H9 (cell line): ENCODE results near the gene IFNA21. TPM values are rescaled to one million over a fixed set of nuclear protein-coding genes. Genes with fewer than 3 reads are reported as not detected.

ENCODE experiments used
- DNase-seq: peaks from one replicate; pipeline ENCODE4 v3.0.0-alpha.2; 2017
- H2AFZ ChIP-seq: one replicate; pipeline ENCODE4 v1.6.1; 2013; ENCODE audit warnings: mild to moderate bottlenecking, low read length, control low read depth, moderate library complexity
- H2AK5ac ChIP-seq: 2 replicates; pipeline ENCODE4 v1.6.1; 2013; ENCODE audit warnings: low read length, control low read depth, mixed read lengths; ENCODE audit not compliant: insufficient read length
- H2BK120ac ChIP-seq: one replicate; pipeline ENCODE4 v1.6.1; 2013; ENCODE audit warnings: low read depth, mild to moderate bottlenecking, low read length, control low read depth, inconsistent platforms; ENCODE audit not compliant: poor library complexity, severe bottlenecking
- H2BK12ac ChIP-seq: 2 replicates; pipeline ENCODE4 v1.6.1; 2013; ENCODE audit warnings: low read length, control low read depth, mixed read lengths, low read depth; ENCODE audit not compliant: insufficient read length
- H2BK15ac ChIP-seq: 2 replicates; pipeline ENCODE4 v1.6.1; 2013; ENCODE audit warnings: low read depth, low read length, control low read depth
- H2BK20ac ChIP-seq: one replicate; pipeline ENCODE4 v1.6.1; 2013; ENCODE audit warnings: low read depth, mild to moderate bottlenecking, low read length, control low read depth, inconsistent platforms; ENCODE audit not compliant: poor library complexity, severe bottlenecking
- H2BK5ac ChIP-seq: 2 replicates; pipeline ENCODE4 v1.6.1; 2013; ENCODE audit warnings: low read length, control low read depth, mixed read lengths; ENCODE audit not compliant: insufficient read length
- H3K14ac ChIP-seq: 2 replicates; pipeline ENCODE4 v1.6.1; 2013; ENCODE audit warnings: low read length, control low read depth; ENCODE audit not compliant: insufficient read depth
- H3K18ac ChIP-seq: 2 replicates; pipeline ENCODE4 v1.6.1; 2013; ENCODE audit warnings: low read depth, mild to moderate bottlenecking, mixed read lengths, low read length, control low read depth; ENCODE audit not compliant: insufficient read length
- H3K23ac ChIP-seq: 2 replicates; pipeline ENCODE4 v1.6.1; 2013; ENCODE audit warnings: low read length, control low read depth, mixed read lengths, low read depth; ENCODE audit not compliant: insufficient read length
- H3K23me2 ChIP-seq: 2 replicates; pipeline ENCODE4 v1.6.1; 2013; ENCODE audit warnings: low read depth, mild to moderate bottlenecking, mixed read lengths, low read length, control low read depth; ENCODE audit not compliant: insufficient read length, poor library complexity, severe bottlenecking
- H3K27ac ChIP-seq: 2 replicates; pipeline ENCODE4 v1.5.1; 2013; ENCODE audit warnings: low read length, control low read depth, mixed read lengths, low read depth; ENCODE audit not compliant: insufficient read length
- H3K27me3 ChIP-seq: 2 replicates; pipeline ENCODE4 v1.6.1; 2013; ENCODE audit warnings: low read length, control low read depth, inconsistent platforms; ENCODE audit not compliant: insufficient read depth
- H3K4ac ChIP-seq: 2 replicates; pipeline ENCODE4 v1.6.1; 2013; ENCODE audit warnings: low read depth, mild to moderate bottlenecking, control low read depth, inconsistent platforms, low read length, moderate library complexity
- H3K4me1 ChIP-seq: 2 replicates; pipeline ENCODE4 v1.6.1; 2013; ENCODE audit warnings: low read length, control low read depth, inconsistent platforms; ENCODE audit not compliant: insufficient read depth
- H3K4me2 ChIP-seq: 2 replicates; pipeline ENCODE4 v1.6.1; 2013; ENCODE audit warnings: low read length, control low read depth, mixed read lengths; ENCODE audit not compliant: insufficient read length, insufficient read depth
- H3K56ac ChIP-seq: 2 replicates; pipeline ENCODE4 v1.6.1; 2013; ENCODE audit warnings: low read depth, mild to moderate bottlenecking, mixed read lengths, low read length, control low read depth; ENCODE audit not compliant: insufficient read length
- H3K79me1 ChIP-seq: 2 replicates; pipeline ENCODE4 v1.6.1; 2013; ENCODE audit warnings: low read depth, mild to moderate bottlenecking, moderate library complexity, low read length, control low read depth, inconsistent platforms; ENCODE audit not compliant: insufficient read depth, poor library complexity, severe bottlenecking
- H3K79me2 ChIP-seq: 2 replicates; pipeline ENCODE4 v1.6.1; 2013; ENCODE audit warnings: low read length, control low read depth, inconsistent platforms; ENCODE audit not compliant: insufficient read depth
- H3K9ac ChIP-seq: 2 replicates; pipeline ENCODE4 v1.6.1; 2013; ENCODE audit warnings: low read length, control low read depth, mixed read lengths; ENCODE audit not compliant: insufficient read length; ENCODE audit errors: extremely low read depth
- H3K9me3 ChIP-seq: one replicate; pipeline ENCODE4 v1.6.1; 2013; ENCODE audit warnings: low read depth, low read length, inconsistent platforms; ENCODE audit not compliant: control insufficient read depth
- H3T11ph ChIP-seq: one replicate; pipeline ENCODE4 v1.6.1; 2013; ENCODE audit warnings: mild to moderate bottlenecking, low read length, control low read depth, inconsistent platforms
- H4K20me1 ChIP-seq: one replicate; pipeline ENCODE4 v1.6.1; 2013; ENCODE audit not compliant: control insufficient read depth, insufficient read length, insufficient read depth
- H4K5ac ChIP-seq: 2 replicates; pipeline ENCODE4 v1.6.1; 2013; ENCODE audit warnings: low read depth, mild to moderate bottlenecking, mixed read lengths, low read length, control low read depth; ENCODE audit not compliant: insufficient read length
- H4K8ac ChIP-seq: replicated peaks from 2 replicates; pipeline ENCODE4 v1.6.1; 2013; ENCODE audit warnings: low read length, control low read depth, mixed read lengths, low read depth; ENCODE audit not compliant: insufficient read length
- H4K91ac ChIP-seq: 2 replicates; pipeline ENCODE4 v1.6.1; 2013; ENCODE audit warnings: low read depth, mild to moderate bottlenecking, moderate library complexity, mixed read lengths, low read length, control low read depth; ENCODE audit not compliant: insufficient read length
- H3K27ac Mint-ChIP-seq, 3 experiments: 2 replicates in 2 of 3; 3 replicates in 1 of 3; pipeline ENCODE4 v1.8.0; 2020 to 2021; ENCODE audit warnings: mixed read lengths in 3 of 3, mild to moderate bottlenecking in 1 of 3, moderate library complexity in 1 of 3
- H3K27me3 Mint-ChIP-seq: 2 replicates; pipeline ENCODE4 v1.8.0; 2021; ENCODE audit warnings: low read depth, mild to moderate bottlenecking, moderate library complexity, mixed read lengths
- H3K36me3 Mint-ChIP-seq, 3 experiments: 2 replicates in 2 of 3; 3 replicates in 1 of 3; pipeline ENCODE4 v1.8.0; 2020 to 2021; ENCODE audit warnings: low read depth in 3 of 3, mixed read lengths in 3 of 3; ENCODE audit not compliant: insufficient read depth in 1 of 3
- H3K4me1 Mint-ChIP-seq, 2 experiments: 2 replicates each; pipeline ENCODE4 v1.8.0; 2020; ENCODE audit warnings: mixed read lengths in 2 of 2
- H3K4me3 Mint-ChIP-seq, 2 experiments: 2 replicates in 1 of 2; 3 replicates in 1 of 2; pipeline ENCODE4 v1.8.0; 2020 to 2021; ENCODE audit warnings: mild to moderate bottlenecking in 2 of 2, mixed read lengths in 2 of 2, moderate library complexity in 1 of 2
- H3K9me3 Mint-ChIP-seq, 2 experiments: 2 replicates in 1 of 2; 3 replicates in 1 of 2; pipeline ENCODE4 v1.8.0; 2020; ENCODE audit warnings: mild to moderate bottlenecking in 2 of 2, mixed read lengths in 2 of 2, moderate library complexity in 1 of 2
- WGBS: extraction: QIAGEN DNeasy Blood & Tissue Kit; methylation state at CpG from one replicate; pipeline ENCODE4 v1.1.7; 2013; ENCODE audit warnings: missing lambda C conversion rate, low lambda C conversion rate, mixed read lengths; ENCODE audit not compliant: insufficient read length; ENCODE audit errors: extremely low coverage; 5-methylcytosine and 5-hydroxymethylcytosine counted together
- total RNA-seq: library from RNA; stranded (reverse); gene quantifications from 2 replicates; pipeline ENCODE4 v1.2.1, GENCODE V29; 2021
- TF ChIP-seq, protein P1 (sequence below): fragments of 200-600 bp; sonication (generic); conservative IDR thresholded peaks from 3 replicates; pipeline ENCODE4 v1.8.0; 2021; ENCODE audit warnings: antibody characterized with exemption, mild to moderate bottlenecking

The IFNA21 gene
- total RNA-seq, 1 experiment from 2014 or later, result not detected

DNA sequence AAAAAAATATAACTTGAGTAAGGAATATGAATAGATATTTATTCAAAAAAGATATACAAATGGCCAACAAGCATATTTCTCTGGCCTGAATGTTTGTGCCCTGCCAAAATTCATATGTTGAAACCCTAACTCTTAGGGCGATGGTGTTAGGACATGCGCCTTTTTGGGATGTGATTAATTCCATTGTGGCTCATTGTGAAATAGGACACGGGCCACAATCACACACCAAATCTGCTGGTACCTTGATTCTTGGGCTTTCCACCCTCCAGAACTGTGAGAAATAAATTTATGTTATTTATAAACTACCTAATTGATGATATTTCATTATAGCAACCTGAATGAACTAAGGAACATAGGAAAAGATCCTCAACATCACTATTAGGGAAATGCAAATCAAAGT lies 5.7 kb upstream of the IFNA21 start:
- Mint-ChIP-seq H3K36me3 (no peaks in the 10 kb centered on the region), H3K4me3 (no peak overlapping the region), H3K27me3 (peaks cover 2% of the 10 kb centered on the region), H3K9me3 (no peaks in the 10 kb centered on the region), H3K4me1 (no peaks in the 10 kb centered on the region), H3K27ac (no peak overlapping the region)
- Histone ChIP-seq H3K14ac (no peak overlapping the region), H3K23ac (no peak overlapping the region), H3T11ph (no peak overlapping the region), H4K91ac (no peak overlapping the region), H2AFZ (no peak overlapping the region), H3K27me3 (no peaks in the 10 kb centered on the region), H3K79me1 (no peaks in the 10 kb centered on the region), H2BK12ac (no peak overlapping the region), H3K4me1 (no peaks in the 10 kb centered on the region), H2BK20ac (no peak overlapping the region), H3K4me2 (no peak overlapping the region), H2AK5ac (no peak overlapping the region), H3K23me2 (no peaks in the 10 kb centered on the region), H4K8ac (no peak overlapping the region), H3K27ac (no peak overlapping the region), H3K9me3 (no peaks in the 10 kb centered on the region), H2BK15ac (no peak overlapping the region), H4K5ac (no peak overlapping the region), H2BK120ac (no peak overlapping the region), H3K4ac (no peak overlapping the region), H3K79me2 (no peaks in the 10 kb centered on the region), H2BK5ac (no peak overlapping the region), H3K18ac (no peak overlapping the region), H4K20me1 (no peaks in the 10 kb centered on the region), H3K56ac (no peak overlapping the region), H3K9ac (no peak overlapping the region)
- TF ChIP-seq, protein P1, sequence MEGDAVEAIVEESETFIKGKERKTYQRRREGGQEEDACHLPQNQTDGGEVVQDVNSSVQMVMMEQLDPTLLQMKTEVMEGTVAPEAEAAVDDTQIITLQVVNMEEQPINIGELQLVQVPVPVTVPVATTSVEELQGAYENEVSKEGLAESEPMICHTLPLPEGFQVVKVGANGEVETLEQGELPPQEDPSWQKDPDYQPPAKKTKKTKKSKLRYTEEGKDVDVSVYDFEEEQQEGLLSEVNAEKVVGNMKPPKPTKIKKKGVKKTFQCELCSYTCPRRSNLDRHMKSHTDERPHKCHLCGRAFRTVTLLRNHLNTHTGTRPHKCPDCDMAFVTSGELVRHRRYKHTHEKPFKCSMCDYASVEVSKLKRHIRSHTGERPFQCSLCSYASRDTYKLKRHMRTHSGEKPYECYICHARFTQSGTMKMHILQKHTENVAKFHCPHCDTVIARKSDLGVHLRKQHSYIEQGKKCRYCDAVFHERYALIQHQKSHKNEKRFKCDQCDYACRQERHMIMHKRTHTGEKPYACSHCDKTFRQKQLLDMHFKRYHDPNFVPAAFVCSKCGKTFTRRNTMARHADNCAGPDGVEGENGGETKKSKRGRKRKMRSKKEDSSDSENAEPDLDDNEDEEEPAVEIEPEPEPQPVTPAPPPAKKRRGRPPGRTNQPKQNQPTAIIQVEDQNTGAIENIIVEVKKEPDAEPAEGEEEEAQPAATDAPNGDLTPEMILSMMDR, result no peak
- WGBS, result no CpG with 5 or more reads among the region's 3 CpGs
- no peak for DNase-seq
